H1 (cell line): ENCODE results near the gene CDCA7L. TPM values are rescaled to one million over a fixed set of nuclear protein-coding genes. Genes with fewer than 3 reads are reported as not detected.
A peak's percentile ranks its signal among the peaks of the same experiment; 100 is the strongest.

Experiments used
- CTCF ChIA-PET: fragments of 300-600 bp; sonication (Branson Sonifier 250); formaldehyde crosslinking; loops from one replicate; lab custom pipeline; 2021; ENCODE audit not compliant: partially characterized antibody; lab: Charles Lee
- POLR2A ChIA-PET: fragments of 300-600 bp; sonication (Branson Sonifier 250); formaldehyde crosslinking; loops from one replicate; lab custom pipeline; 2021; ENCODE audit warnings: inconsistent platforms; ENCODE audit not compliant: partially characterized antibody; lab: Charles Lee
- DNase-seq, 2 experiments: peaks; one replicate each; pipeline versions ENCODE4 v3.0.0 to v3.0.0-alpha.2; 2010 to 2022; ENCODE audit warnings: low spot score in 2 of 2, low read depth in 1 of 2, mixed read lengths in 1 of 2
- FAIRE-seq: peaks from 2 replicates; lab custom pipeline; 2011; peaks lifted over from hg19 to GRCh38; lab: Jason Lieb, UNC
- H2AFZ ChIP-seq: 2 replicates; pipeline ENCODE4 v1.8.1; 2012; ENCODE audit warnings: low read length, inconsistent platforms
- H2AK5ac ChIP-seq: 2 replicates; pipeline ENCODE4 v1.6.1; 2013; ENCODE audit warnings: low read depth, low read length
- H2BK120ac ChIP-seq: replicated peaks from 2 replicates; pipeline ENCODE3; 2013; ENCODE audit warnings: low read depth, low read length, inconsistent platforms
- H2BK12ac ChIP-seq: 2 replicates; pipeline ENCODE4 v1.6.1; 2013; ENCODE audit warnings: low read depth, low read length
- H2BK15ac ChIP-seq: 2 replicates; pipeline ENCODE4 v1.6.1; 2013; ENCODE audit warnings: low read length
- H2BK20ac ChIP-seq: 2 replicates; pipeline ENCODE4 v1.6.1; 2013; ENCODE audit warnings: low read length
- H2BK5ac ChIP-seq: 2 replicates; pipeline ENCODE4 v1.6.1; 2013; ENCODE audit warnings: low read depth, low read length
- H3K14ac ChIP-seq: 2 replicates; pipeline ENCODE4 v1.6.1; 2013; ENCODE audit warnings: inconsistent platforms; ENCODE audit not compliant: insufficient read length
- H3K18ac ChIP-seq: 2 replicates; pipeline ENCODE4 v1.6.1; 2013; ENCODE audit warnings: low read length; ENCODE audit errors: extremely low read depth
- H3K23ac ChIP-seq: 2 replicates; pipeline ENCODE4 v1.6.1; 2013; ENCODE audit warnings: inconsistent platforms; ENCODE audit not compliant: insufficient read length
- H3K23me2 ChIP-seq: 2 replicates; pipeline ENCODE4 v1.6.1; 2013; ENCODE audit warnings: low read depth, low read length
- H3K27ac ChIP-seq: 2 replicates; pipeline ENCODE4 v1.6.1; 2011; ENCODE audit warnings: low read depth, low read length, inconsistent platforms
- H3K27me3 ChIP-seq, 4 experiments: replicated peaks in 1 of 4; 1 replicate in 1 of 4; 2 replicates in 3 of 4; pipeline versions ENCODE4 v1.6.1 to v1.8.1; 2011 to 2013; ENCODE audit warnings: low read length in 3 of 4, mild to moderate bottlenecking in 3 of 4, inconsistent platforms in 2 of 4, mixed read lengths in 2 of 4, moderate library complexity in 1 of 4; ENCODE audit not compliant: control insufficient read depth in 3 of 4, insufficient read depth in 3 of 4; ENCODE audit errors: extremely low read depth in 1 of 4
- H3K36me3 ChIP-seq, 4 experiments: 2 replicates each; pipeline versions ENCODE4 v1.6.1 to v1.8.1; 2011 to 2013; ENCODE audit warnings: mild to moderate bottlenecking in 4 of 4, low read length in 3 of 4, moderate library complexity in 2 of 4, control low read depth in 1 of 4, inconsistent platforms in 1 of 4; ENCODE audit not compliant: insufficient read depth in 4 of 4, control insufficient read depth in 2 of 4
- H3K4ac ChIP-seq: replicated peaks from 2 replicates; pipeline ENCODE3; 2013; ENCODE audit warnings: low read length, low read depth, mixed read lengths, inconsistent platforms; ENCODE audit not compliant: insufficient read length
- H3K4me1 ChIP-seq, 4 experiments: replicated peaks in 1 of 4; 1 replicate in 1 of 4; 2 replicates in 3 of 4; pipeline versions ENCODE4 v1.6.1 to v1.8.1; 2011 to 2013; ENCODE audit warnings: low read length in 3 of 4, inconsistent platforms in 2 of 4, mixed read lengths in 1 of 4; ENCODE audit not compliant: insufficient read depth in 4 of 4, control insufficient read depth in 3 of 4
- H3K4me2 ChIP-seq, 2 experiments: 2 replicates each; pipeline versions ENCODE4 v1.6.1 to v1.8.1; 2011 to 2013; ENCODE audit warnings: low read depth in 2 of 2, low read length in 2 of 2, control low read depth in 1 of 2, inconsistent platforms in 1 of 2, mild to moderate bottlenecking in 1 of 2; ENCODE audit not compliant: insufficient read depth in 1 of 2
- H3K4me3 ChIP-seq, 4 experiments: fragments of 200-600, 300-600 bp in 1 of 4; sonication (generic), shearing (Covaris generic), sonication (Bioruptor Twin) in 1 of 4; 2 replicates each; pipeline versions ENCODE4 v1.5.1 to v1.8.1; 2011 to 2016; ENCODE audit warnings: low read length in 4 of 4, low read depth in 3 of 4, control low read depth in 2 of 4, inconsistent platforms in 2 of 4, mild to moderate bottlenecking in 2 of 4, mixed read lengths in 1 of 4, moderate library complexity in 1 of 4; ENCODE audit not compliant: insufficient read depth in 2 of 4; ENCODE audit errors: extremely low read depth in 1 of 4
- H3K56ac ChIP-seq: replicated peaks from 2 replicates; pipeline ENCODE3; 2013; ENCODE audit warnings: low read depth, mild to moderate bottlenecking, mixed read lengths, low read length, inconsistent platforms; ENCODE audit not compliant: insufficient read length
- H3K79me1 ChIP-seq: 2 replicates; pipeline ENCODE4 v1.6.1; 2013; ENCODE audit warnings: low read depth, low read length, control low read depth
- H3K79me2 ChIP-seq, 2 experiments: 2 replicates each; pipeline versions ENCODE4 v1.6.1 to v1.8.1; 2012 to 2013; ENCODE audit warnings: low read length in 2 of 2, mild to moderate bottlenecking in 2 of 2, inconsistent platforms in 1 of 2; ENCODE audit not compliant: insufficient read depth in 2 of 2, control insufficient read depth in 1 of 2
- H3K9ac ChIP-seq, 4 experiments: replicated peaks in 1 of 4; 1 replicate in 1 of 4; 2 replicates in 3 of 4; pipeline versions ENCODE4 v1.6.1 to v1.8.1; 2011 to 2013; ENCODE audit warnings: low read depth in 3 of 4, low read length in 3 of 4, control low read depth in 2 of 4, mild to moderate bottlenecking in 2 of 4, moderate library complexity in 2 of 4, inconsistent platforms in 1 of 4; ENCODE audit errors: extremely low read depth in 1 of 4
- H3K9me3 ChIP-seq, 2 experiments: 2 replicates each; pipeline versions ENCODE4 v1.6.1 to v1.8.1; 2012 to 2013; ENCODE audit warnings: mild to moderate bottlenecking in 2 of 2, moderate library complexity in 2 of 2, control low read depth in 1 of 2, inconsistent platforms in 1 of 2, low read depth in 1 of 2, low read length in 1 of 2, mixed read lengths in 1 of 2; ENCODE audit not compliant: insufficient read depth in 2 of 2
- H4K20me1 ChIP-seq, 2 experiments: replicated peaks in 1 of 2; 2 replicates each; pipeline versions ENCODE3 to v1.8.1; 2011 to 2013; ENCODE audit warnings: inconsistent platforms in 2 of 2, low read length in 2 of 2, mild to moderate bottlenecking in 1 of 2; ENCODE audit not compliant: insufficient read depth in 2 of 2, control insufficient read depth in 1 of 2
- H4K5ac ChIP-seq: 2 replicates; pipeline ENCODE4 v1.6.1; 2013; ENCODE audit warnings: low read length, low read depth, mixed read lengths, inconsistent platforms; ENCODE audit not compliant: insufficient read length
- H4K8ac ChIP-seq: 2 replicates; pipeline ENCODE4 v1.8.0; 2013; ENCODE audit warnings: mild to moderate bottlenecking, moderate library complexity, low read length, inconsistent platforms; ENCODE audit not compliant: insufficient read depth; ENCODE audit errors: extremely low read depth
- H4K91ac ChIP-seq: replicated peaks from 2 replicates; pipeline ENCODE3; 2013; ENCODE audit warnings: low read length, mixed read lengths, inconsistent platforms; ENCODE audit not compliant: insufficient read length
- BRCA1 ChIP-seq: IDR thresholded peaks from 2 replicates; pipeline ENCODE4 v1.6.1; 2012; ENCODE audit warnings: low read depth, low read length, improper control_type of control experiment
- CTCF ChIP-seq, 3 experiments: IDR thresholded peaks; 1 replicate in 2 of 3; 2 replicates in 1 of 3; pipeline versions ENCODE4 v1.5.1 to v1.6.1; 2011; ENCODE audit warnings: low read length in 3 of 3, mild to moderate bottlenecking in 3 of 3, inconsistent platforms in 2 of 3, low read depth in 1 of 3, moderate library complexity in 1 of 3; ENCODE audit not compliant: insufficient read depth in 1 of 3; ENCODE audit errors: control extremely low read depth in 1 of 3
- JUND ChIP-seq: IDR thresholded peaks from 2 replicates; pipeline ENCODE4 v1.6.1; 2011; ENCODE audit warnings: mild to moderate bottlenecking, improper control_type of control experiment, low read length
- KDM4A ChIP-seq: IDR thresholded peaks from one replicate; pipeline ENCODE4 v1.7.1; 2012; ENCODE audit warnings: low read depth, mild to moderate bottlenecking, moderate library complexity, low read length, inconsistent platforms; ENCODE audit not compliant: severe bottlenecking
- SAP30 ChIP-seq: fragments of 300-600 bp; sonication (generic); IDR thresholded peaks from 2 replicates; pipeline ENCODE4 v1.7.1; 2012; ENCODE audit warnings: low read length, moderate library complexity, mild to moderate bottlenecking, inconsistent platforms; ENCODE audit not compliant: insufficient read depth, insufficient replicate concordance
- SIRT6 ChIP-seq: IDR thresholded peaks from one replicate; pipeline ENCODE4 v1.7.1; 2012; ENCODE audit warnings: low read length, inconsistent platforms
- SP1 ChIP-seq: IDR thresholded peaks from 2 replicates; pipeline ENCODE4 v1.6.1; 2011; ENCODE audit warnings: low read depth, low read length
- SRF ChIP-seq: IDR thresholded peaks from 2 replicates; pipeline ENCODE4 v1.6.1; 2011; ENCODE audit warnings: mild to moderate bottlenecking, low read depth, low read length, moderate library complexity
- TAF1 ChIP-seq: IDR thresholded peaks from 2 replicates; pipeline ENCODE4 v1.6.1; 2011; ENCODE audit warnings: mild to moderate bottlenecking, low read depth, low read length
- TAF7 ChIP-seq: optimal IDR thresholded peaks from 2 replicates; pipeline ENCODE3; 2011; ENCODE audit warnings: low read depth, mild to moderate bottlenecking, inconsistent platforms, low read length, moderate library complexity, borderline replicate concordance
- WGBS, 2 experiments: shearing (Covaris generic) in 1 of 2; methylation state at CpG; one replicate each; pipeline versions ENCODE4 v1.1.6 to v1.1.7; 2013 to 2015; ENCODE audit warnings: low lambda C conversion rate in 2 of 2, mixed read lengths in 2 of 2, inconsistent platforms in 1 of 2, low coverage in 1 of 2, missing lambda C conversion rate in 1 of 2; ENCODE audit not compliant: insufficient replicate concordance in 2 of 2, insufficient coverage in 1 of 2, insufficient read length in 1 of 2; ENCODE audit errors: extremely low coverage in 1 of 2, missing lambda C conversion rate in 1 of 2; 5-methylcytosine and 5-hydroxymethylcytosine counted together
- polyA plus RNA-seq, 7 experiments: library from polyadenylated mRNA; depleted of rRNA in 3 of 7; stranded (reverse) in 5 of 7; unstranded in 2 of 7; fragments of >200 nt in 5 of 7; fragments of 200-250 nt in 2 of 7; gene quantifications; 1 replicate in 5 of 7; 2 replicates in 1 of 7; 4 replicates in 1 of 7; pipeline versions ENCODE4 v1.2.1 to v1.2.3, GENCODE V29; 2011 to 2013; ENCODE audit warnings: missing spikeins in 2 of 7, mixed read lengths in 2 of 7
- total RNA-seq: library from RNA; stranded (reverse); fragmentation: NEBNext Ultra II Directional; extraction: Animal tissue kit (Norgen Biotek cat#: 25700); gene quantifications from 2 replicates; pipeline ENCODE4 v1.2.1, GENCODE V29; 2021

Gene CDCA7L
- total and polyA plus RNA-seq, 2 of the 8 experiments (the other 6 are each of a cell fraction or from before 2014, with no cell fraction given) = 93.8 to 168 TPM

GRCh38 chr7:21948887-21949540, 3.3 kb upstream of the CDCA7L start:
- 72% methylated on average over 8 of the region's 8 CpGs; no CpG with 5 or more reads in 1 of the 2 experiments for WGBS, 2 experiments
- H4K8ac ChIP-seq = no peak overlapping the region; the same call in 1 of the 2 replicates
- CTCF ChIA-PET = interaction anchor here (0.6 to 1.9 kb wide), 5 partner anchors 15 to 181 kb away, joined by 3 to 6 read pairs (median 4); no protein-coding TSS in a partner anchor
- no peak overlapping the region for H2BK5ac ChIP-seq
- H4K20me1 ChIP-seq = no peaks in the 10 kb centered on the region
- peaks cover 0 to 11% of the 10 kb centered on the region in 2 experiments; a peak in 3 of 4 replicates for H3K79me2 ChIP-seq
- H2BK12ac ChIP-seq = no peak overlapping the region
- no peak overlapping the region for H2BK20ac ChIP-seq
- peaks cover 4% of the 10 kb centered on the region; the same call in 1 of the 2 replicates for H3K23me2 ChIP-seq
- H3K14ac ChIP-seq = no peak overlapping the region
- H2BK15ac ChIP-seq = no peak overlapping the region
- H3K4me1 ChIP-seq = peaks cover 0 to 6% (median 3%) of the 10 kb centered on the region in 4 experiments; a peak in 5 of 7 replicates
- no peak overlapping the region for H3K27ac ChIP-seq
- FAIRE-seq = no peak
- no peak overlapping the region for H3K4me3 ChIP-seq
- peak overlapping the region; percentile 15; the same call in 1 of the 2 replicates for H2AFZ ChIP-seq
- no peak overlapping the region for H3K4ac ChIP-seq
- H3K4me2 ChIP-seq = no peak overlapping the region
- H3K23ac ChIP-seq = no peak overlapping the region
- no peaks in the 10 kb centered on the region for H3K9me3 ChIP-seq
- H2AK5ac ChIP-seq = no peak overlapping the region
- no peak overlapping the region for H4K91ac ChIP-seq
- no peaks in the 10 kb centered on the region for H3K27me3 ChIP-seq
- DNase-seq = no peak
- H3K56ac ChIP-seq = no peak overlapping the region
- no peaks in the 10 kb centered on the region for H3K36me3 ChIP-seq
- POLR2A ChIA-PET = interaction anchor here (0.6 to 1.3 kb wide), 3 partner anchors 10 to 29 kb away, joined by 5 to 6 read pairs (median 5); no protein-coding TSS in a partner anchor
- no peak overlapping the region for H3K18ac ChIP-seq
- H4K5ac ChIP-seq = no peak overlapping the region
- no peaks in the 10 kb centered on the region for H3K79me1 ChIP-seq
- H2BK120ac ChIP-seq = no peak overlapping the region
- no peak overlapping the region for H3K9ac ChIP-seq
- no peak for TF ChIP-seq JUND
- no peak for TF ChIP-seq TAF7
- TF ChIP-seq BRCA1 = no peak
- TF ChIP-seq SIRT6 = no peak
- no peak for TF ChIP-seq CTCF (IDR thresholded peaks at IDR 0.05; ENCODE audit: control extremely low read depth in 1 of 3, insufficient read depth in 1 of 3, low read depth in 1 of 3, low read length in 3 of 3)
- TF ChIP-seq KDM4A = no peak
- no peak for TF ChIP-seq TAF1
- TF ChIP-seq SP1 = no peak
- no peak for TF ChIP-seq SAP30
- no peak for TF ChIP-seq SRF
